Parathyroid adenoma (tissue), 2 donors: ENCODE results near the gene ARHGAP26.

ENCODE experiments used
- H2AFZ ChIP-seq: fragments of 300-600 bp; sonication (generic); one replicate; pipeline ENCODE4 v1.7.0; 2017; ENCODE audit warnings: antibody characterized with exemption, mild to moderate bottlenecking
- H3K27ac ChIP-seq: fragments of 300-600 bp; sonication (generic); one replicate; pipeline ENCODE4 v1.7.0; 2017
- H3K27me3 ChIP-seq: fragments of 300-600 bp; sonication (generic); one replicate; pipeline ENCODE4 v1.7.0; 2017; ENCODE audit warnings: low read length; ENCODE audit not compliant: control insufficient read depth, insufficient read depth
- H3K36me3 ChIP-seq: fragments of 300-600 bp; sonication (generic); one replicate; pipeline ENCODE4 v1.7.0; 2017; ENCODE audit warnings: low read length; ENCODE audit not compliant: control insufficient read depth, insufficient read depth
- H3K4me1 ChIP-seq: fragments of 300-600 bp; sonication (generic); one replicate; pipeline ENCODE4 v1.7.0; 2017; ENCODE audit warnings: control low read depth
- H3K4me2 ChIP-seq: fragments of 300-600 bp; sonication (generic); one replicate; pipeline ENCODE4 v1.7.0; 2017; ENCODE audit warnings: low read length
- H3K4me3 ChIP-seq: fragments of 300-600 bp; sonication (generic); one replicate; pipeline ENCODE4 v1.7.0; 2017; ENCODE audit warnings: low read depth, low read length
- H3K79me2 ChIP-seq: fragments of 300-600 bp; sonication (generic); one replicate; pipeline ENCODE4 v1.7.0; 2017; ENCODE audit warnings: control low read depth
- H3K9ac ChIP-seq: fragments of 300-600 bp; sonication (generic); one replicate; pipeline ENCODE4 v1.7.0; 2017; ENCODE audit warnings: mild to moderate bottlenecking
- H3K9me3 ChIP-seq: fragments of 300-600 bp; sonication (generic); one replicate; pipeline ENCODE4 v1.7.0; 2017; ENCODE audit warnings: low read length; ENCODE audit not compliant: control insufficient read depth
- CTCF ChIP-seq: fragments of 300-600 bp; sonication (generic); IDR thresholded peaks from one replicate; pipeline ENCODE4 v1.7.0; 2017; ENCODE audit warnings: antibody characterized with exemption, mild to moderate bottlenecking
- donor health status: primary hyperparathyroidism.

The ARHGAP26 gene

GRCh38 chr5:143149759-143150158 is 379.6 kb downstream of the ARHGAP26 start:
- H3K4me2 ChIP-seq = no peak overlapping the region
- H3K4me1 ChIP-seq = no peaks in the 10 kb centered on the region
- H3K4me3 ChIP-seq = no peak overlapping the region
- no peak overlapping the region for H3K27ac ChIP-seq
- H3K9me3 ChIP-seq = no peaks in the 10 kb centered on the region
- no peaks in the 10 kb centered on the region for H3K27me3 ChIP-seq
- no peak overlapping the region for H3K9ac ChIP-seq
- no peaks in the 10 kb centered on the region for H3K79me2 ChIP-seq
- no peaks in the 10 kb centered on the region for H3K36me3 ChIP-seq
- no peak for TF ChIP-seq CTCF
- no peak overlapping the region for H2AFZ ChIP-seq

GRCh38 chr5:143151056-143151700 is 381.0 kb downstream of the ARHGAP26 start:
- H3K9me3 ChIP-seq = no peaks in the 10 kb centered on the region
- H3K36me3 ChIP-seq = no peaks in the 10 kb centered on the region
- no peaks in the 10 kb centered on the region for H3K4me1 ChIP-seq
- no peak for TF ChIP-seq CTCF
- no peak overlapping the region for H3K27ac ChIP-seq
- H2AFZ ChIP-seq = no peak overlapping the region
- no peak overlapping the region for H3K4me3 ChIP-seq
- no peak overlapping the region for H3K4me2 ChIP-seq
- no peak overlapping the region for H3K9ac ChIP-seq
- no peaks in the 10 kb centered on the region for H3K27me3 ChIP-seq
- H3K79me2 ChIP-seq = no peaks in the 10 kb centered on the region

- Histone ChIP-seq H3K4me3 (no peak overlapping the region), H3K9me3 (no peaks in the 10 kb centered on the region), H3K4me2 (no peak overlapping the region), H3K27me3 (no peaks in the 10 kb centered on the region), H3K36me3 (no peaks in the 10 kb centered on the region), H2AFZ (no peak overlapping the region), H3K27ac (no peak overlapping the region), H3K9ac (no peak overlapping the region), H3K79me2 (no peaks in the 10 kb centered on the region), H3K4me1 (no peaks in the 10 kb centered on the region)
- TF ChIP-seq CTCF = no peak
Measured at GRCh38 chr5:143152445-143152844, 382.3 kb downstream of the ARHGAP26 start.

GRCh38 chr5:143153332-143154119 is 383.3 kb downstream of the ARHGAP26 start:
- Histone ChIP-seq H3K27ac (no peak overlapping the region), H3K36me3 (no peaks in the 10 kb centered on the region), H3K4me2 (no peak overlapping the region), H3K9me3 (no peaks in the 10 kb centered on the region), H3K9ac (no peak overlapping the region), H3K79me2 (no peaks in the 10 kb centered on the region), H3K27me3 (no peaks in the 10 kb centered on the region), H3K4me1 (no peaks in the 10 kb centered on the region), H3K4me3 (no peak overlapping the region), H2AFZ (no peak overlapping the region)
- TF ChIP-seq CTCF = no peak
